Naive thymus-derived CD4-positive, alpha-beta T cell (primary cell): Measurements from ENCODE around the gene MRPL4. TPM values are rescaled to one million over a fixed set of nuclear protein-coding genes. Genes with fewer than 3 reads are reported as not detected.
A peak's percentile ranks its signal among the peaks of the same experiment; 100 is the strongest.

ENCODE experiments used
- ATAC-seq: fragments of 150-1000 bp; cut with Tn5 transposase; 2 replicates; pipeline ENCODE4 v1.10.0; 2021; ENCODE audit warnings: mild to moderate bottlenecking, moderate library complexity
- CTCF ChIA-PET: fragments of 350-600 bp; sonication (Branson Sonifier 250); formaldehyde crosslinking; loops from one replicate; lab custom pipeline; 2021; ENCODE audit warnings: antibody characterized with exemption; lab: Charles Lee
- POLR2A ChIA-PET: fragments of 350-600 bp; sonication (Branson Sonifier 250); formaldehyde crosslinking; loops from one replicate; lab custom pipeline; 2021; ENCODE audit warnings: antibody characterized with exemption, inconsistent platforms; lab: Charles Lee
- DNase-seq, 9 donors: peaks; one replicate each; pipeline versions ENCODE4 v3.0.0 to v3.0.0-alpha.2; 2020 to 2022; ENCODE audit warnings: mixed read lengths in 1 of 9
- H3K27ac ChIP-seq: one replicate; pipeline ENCODE4 v1.7.0; 2013; ENCODE audit warnings: mild to moderate bottlenecking, low read depth, low read length, moderate library complexity
- H3K27me3 ChIP-seq, 2 donors: one replicate each; pipeline ENCODE4 v1.7.0; 2013; ENCODE audit warnings: low read length in 2 of 2, mild to moderate bottlenecking in 2 of 2, moderate library complexity in 2 of 2; ENCODE audit not compliant: control insufficient read depth in 2 of 2, insufficient read depth in 2 of 2
- H3K36me3 ChIP-seq, 3 experiments: 1 replicate in 2 of 3; 2 replicates in 1 of 3; pipeline ENCODE4 v1.7.0; 2013; ENCODE audit warnings: low read length in 3 of 3, mild to moderate bottlenecking in 3 of 3, moderate library complexity in 1 of 3; ENCODE audit not compliant: insufficient read depth in 3 of 3, control insufficient read depth in 2 of 3
- H3K4me1 ChIP-seq, 2 donors: one replicate each; pipeline ENCODE4 v1.7.0; 2013; ENCODE audit warnings: low read length in 2 of 2, mild to moderate bottlenecking in 2 of 2, moderate library complexity in 1 of 2; ENCODE audit not compliant: control insufficient read depth in 2 of 2, insufficient read depth in 2 of 2
- H3K4me3 ChIP-seq: 2 replicates; pipeline ENCODE4 v1.7.0; 2013; ENCODE audit warnings: mild to moderate bottlenecking, low read length
- H3K9me3 ChIP-seq, 3 experiments: 1 replicate in 2 of 3; 2 replicates in 1 of 3; pipeline ENCODE4 v1.7.0; 2013; ENCODE audit warnings: low read length in 3 of 3; ENCODE audit not compliant: control insufficient read depth in 2 of 3
- H3K27ac Mint-ChIP-seq, 9 donors: one replicate each; pipeline ENCODE4 v1.8.0; 2020 to 2022; ENCODE audit warnings: mixed read lengths in 9 of 9, mild to moderate bottlenecking in 8 of 9, moderate library complexity in 5 of 9, inconsistent platforms in 2 of 9
- H3K27me3 Mint-ChIP-seq, 5 donors: one replicate each; pipeline ENCODE4 v1.8.0; 2021 to 2022; ENCODE audit warnings: mixed read lengths in 5 of 5, mild to moderate bottlenecking in 1 of 5
- H3K36me3 Mint-ChIP-seq, 5 donors: one replicate each; pipeline ENCODE4 v1.8.0; 2020 to 2022; ENCODE audit warnings: mixed read lengths in 5 of 5, mild to moderate bottlenecking in 3 of 5, inconsistent platforms in 1 of 5
- H3K4me1 Mint-ChIP-seq, 7 donors: one replicate each; pipeline ENCODE4 v1.8.0; 2020 to 2022; ENCODE audit warnings: mixed read lengths in 7 of 7, mild to moderate bottlenecking in 3 of 7, inconsistent platforms in 1 of 7
- H3K4me3 Mint-ChIP-seq, 10 donors: one replicate each; pipeline ENCODE4 v1.8.0; 2020 to 2022; ENCODE audit warnings: mild to moderate bottlenecking in 10 of 10, mixed read lengths in 10 of 10, moderate library complexity in 6 of 10, inconsistent platforms in 2 of 10
- H3K9me3 Mint-ChIP-seq, 11 donors: one replicate each; pipeline ENCODE4 v1.8.0; 2020 to 2022; ENCODE audit warnings: mixed read lengths in 11 of 11, mild to moderate bottlenecking in 4 of 11, inconsistent platforms in 1 of 11, moderate library complexity in 1 of 11
- intact Hi-C, 2 donors: fragments of 100-400 bp; cut with micrococcal nuclease; formaldehyde crosslinking; loops; one replicate each; pipeline ENCODE4 v1.15.1; 2023
- microRNA-seq: library from miRNA; unstranded; fragments of <30 nt; microRNA quantifications from one replicate; pipeline ENCODE4 v1.2.0, GENCODE V29; 2022; ENCODE audit warnings: borderline microRNAs expressed
- polyA plus RNA-seq, 2 donors: library from polyadenylated mRNA; unstranded; fragments of 300-500 nt; fragmentation: Illumina TruSeq; gene quantifications; one replicate each; pipeline ENCODE4 v1.2.3, GENCODE V29; 2021
- total RNA-seq, 6 experiments: library from RNA in 5 of 6; stranded (reverse) in 5 of 6; gene quantifications; 1 replicate in 5 of 6; 2 replicates in 1 of 6; pipeline ENCODE4 v1.2.3 and lab custom pipeline; 2021 to 2026

MRPL4 gene
- total and polyA plus RNA-seq, 7 experiments from 2014 or later, result 24.9 to 70.5 (median 40.7) TPM

DNA sequence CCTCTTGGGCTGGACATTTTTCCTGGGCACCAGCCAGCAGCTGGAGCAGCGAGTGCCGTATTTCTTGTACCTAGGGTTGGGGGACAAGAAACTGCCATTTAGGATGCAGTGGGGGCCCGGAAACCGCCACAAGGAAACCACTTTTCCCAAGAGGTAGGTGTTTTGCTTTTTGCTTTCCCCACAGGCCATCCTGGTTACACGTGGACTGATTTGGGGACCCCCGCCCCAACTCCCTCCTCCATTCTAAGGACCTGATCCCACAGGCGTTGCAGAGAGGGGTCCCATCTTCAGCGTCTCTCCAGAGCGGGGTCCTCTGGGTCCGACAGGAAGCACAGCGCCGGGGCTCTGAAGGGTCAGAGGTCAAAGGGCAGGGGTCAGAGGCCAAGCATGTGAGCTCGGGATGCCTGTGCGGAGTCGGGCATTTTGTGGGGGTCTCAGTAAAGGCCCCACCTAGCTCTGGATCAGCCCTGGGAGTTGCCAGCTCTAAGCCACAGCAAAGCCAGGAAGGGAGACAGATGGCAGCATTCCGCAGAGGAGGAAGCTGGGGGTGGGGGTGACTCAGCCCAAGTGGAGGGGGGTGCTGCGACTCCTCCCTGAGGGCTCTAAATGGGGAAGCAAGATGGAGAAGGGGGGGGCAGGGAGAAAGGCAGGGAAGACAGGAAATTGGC is 53.3 kb downstream of the MRPL4 start:
- no peak for DNase-seq
- intact Hi-C loops, result no loop called here
- CTCF ChIA-PET, result no interaction called here

DNA sequence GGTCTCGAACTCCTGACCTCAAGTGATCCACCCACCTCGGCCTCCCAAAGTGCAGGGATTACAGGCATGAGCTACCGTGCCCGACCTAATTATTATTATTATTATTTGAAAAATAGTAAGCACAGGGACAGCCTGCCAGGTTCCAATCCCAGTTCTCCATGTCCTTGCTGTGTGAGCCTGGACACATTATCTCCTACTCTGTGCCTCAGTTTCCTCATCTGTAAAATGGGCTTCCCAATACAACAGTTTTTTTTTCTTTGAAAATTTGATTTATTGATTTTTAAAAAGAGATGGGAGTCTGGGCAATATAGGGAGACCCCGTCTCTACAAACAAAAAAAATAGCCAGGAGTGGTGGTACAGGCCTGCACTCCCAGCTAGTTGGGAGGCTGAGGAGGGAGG is 54.3 kb downstream of the MRPL4 start:
- Histone ChIP-seq H3K36me3 (peaks cover 0 to 12% (median 0%) of the 10 kb centered on the region in 3 experiments), H3K9me3 (no peaks in the 10 kb centered on the region), H3K4me3 (no peak overlapping the region), H3K27me3 (no peaks in the 10 kb centered on the region), H3K27ac (no peak overlapping the region), H3K4me1 (no peaks in the 10 kb centered on the region)
- Mint-ChIP-seq H3K27ac (no peak overlapping the region), H3K36me3 (peaks cover 0 to 11% (median 0%) of the 10 kb centered on the region in 5 donors), H3K4me3 (no peak overlapping the region), H3K27me3 (peaks cover 0 to 3% (median 0%) of the 10 kb centered on the region in 5 donors), H3K9me3 (peaks cover 0 to 2% (median 0%) of the 10 kb centered on the region in 11 donors), H3K4me1 (peaks cover 0 to 4% (median 0%) of the 10 kb centered on the region in 7 donors)
- DNase-seq (no peak), ATAC-seq (no peak)
- CTCF ChIA-PET, result interaction anchor here (0.9 kb wide), 1 partner anchor 85 kb away, joined by 3 read pairs; no protein-coding TSS in a partner anchor
- POLR2A ChIA-PET, result interaction anchor here (0.6 to 1.1 kb wide), 2 partner anchors 9 kb away, joined by 3 to 4 read pairs; partner anchors contain the start of gene FDX2
- intact Hi-C loops, result no loop called here

More for the DNA sequence above, 53.3 kb downstream of the MRPL4 start:
- no peak overlapping the region for H3K27ac Mint-ChIP-seq
- no peaks in the 10 kb centered on the region for H3K9me3 ChIP-seq
- H3K27ac ChIP-seq, result no peak overlapping the region
- H3K27me3 ChIP-seq, result no peaks in the 10 kb centered on the region
- H3K9me3 Mint-ChIP-seq, result no peaks in the 10 kb centered on the region
- H3K36me3 ChIP-seq, result peaks cover 0 to 6% (median 0%) of the 10 kb centered on the region in 3 experiments
- H3K4me3 Mint-ChIP-seq, result no peak overlapping the region
- peaks cover 0 to 6% (median 0%) of the 10 kb centered on the region in 7 donors for H3K4me1 Mint-ChIP-seq
- H3K4me3 ChIP-seq, result no peak overlapping the region
- POLR2A ChIA-PET, result no interaction called here
- peaks cover 0 to 11% (median 0%) of the 10 kb centered on the region in 5 donors for H3K36me3 Mint-ChIP-seq
- no peaks in the 10 kb centered on the region for H3K4me1 ChIP-seq
- peaks cover 0 to 6% (median 0%) of the 10 kb centered on the region in 5 donors for H3K27me3 Mint-ChIP-seq
- ATAC-seq, result peak; percentile 84

GRCh38 chr19:10309423-10309822 is 57.4 kb downstream of the MRPL4 start, which contains the start of gene ZGLP1:
Gene ZGLP1, minus strand, starts transcription at chr19:10309815.
- DNase-seq (no peak), ATAC-seq (no peak)
- H3K4me3 Mint-ChIP-seq, result no peak within 1 kb of the TSS
- Histone ChIP-seq H3K36me3 (peaks cover 0 to 12% (median 0%) of the 10 kb centered on the region in 3 experiments), H3K27me3 (no peaks in the 10 kb centered on the region), H3K9me3 (no peaks in the 10 kb centered on the region), H3K4me3 (no peak within 1 kb of the TSS), H3K4me1 (no peaks in the 10 kb centered on the region), H3K27ac (no peak within 1 kb of the TSS)
- peaks cover 0 to 3% (median 0%) of the 10 kb centered on the region in 11 donors for H3K9me3 Mint-ChIP-seq
- ChIA-PET POLR2A (no interaction called here), CTCF (no interaction called here)
- intact Hi-C loops, result no loop called here
- H3K4me1 Mint-ChIP-seq, result peaks cover 0 to 4% (median 3%) of the 10 kb centered on the region in 7 donors
- H3K36me3 Mint-ChIP-seq, result peaks cover 0 to 10% (median 3%) of the 10 kb centered on the region in 5 donors
- H3K27me3 Mint-ChIP-seq, result no peaks in the 10 kb centered on the region
- H3K27ac Mint-ChIP-seq, result peak within 1 kb of the TSS in 1 of 9 donors; percentile 30

Small RNA genes lying within 50 kb of the gene (microRNA-seq; reads per million reads assigned to microRNA genes)
- not detected for gene MIR4322

Other genes with a start within 250 kb of the MRPL4 start
- 1 to 10 TPM in 1 of 5 experiments, under 1 TPM in 3, not detected in 1; 0.05 to 1.9 (median 0.09) TPM for gene COL5A3, start 241.7 kb upstream of the MRPL4 start, total RNA-seq
- not detected for gene COL5A3, start 241.7 kb upstream of the MRPL4 start, polyA plus RNA-seq
- gene RDH8, start 238.7 kb upstream of the MRPL4 start, total RNA-seq, result not detected
- not detected for gene RDH8, start 238.7 kb upstream of the MRPL4 start, polyA plus RNA-seq
- gene SHFL, start 165.9 kb upstream of the MRPL4 start, total RNA-seq, result 100 to 1,000 TPM in 3 of 5 experiments, 10 to 100 TPM in 2; 67.8 to 112 (median 102) TPM
- gene SHFL, start 165.9 kb upstream of the MRPL4 start, polyA plus RNA-seq, result 10 to 100 TPM; 37.0 to 52.0 TPM
- 1 to 10 TPM in 3 of 5 experiments, under 1 TPM in 2; 0.68 to 1.7 (median 1.0) TPM for gene ANGPTL6, start 149.5 kb upstream of the MRPL4 start, total RNA-seq
- under 1 TPM; 0.23 to 0.48 TPM for gene ANGPTL6, start 149.5 kb upstream of the MRPL4 start, polyA plus RNA-seq
- 100 to 1,000 TPM in 4 of 5 experiments, 10 to 100 TPM in 1; 87.6 to 122 (median 109) TPM for gene PPAN, start 145.9 kb upstream of the MRPL4 start, total RNA-seq
- 10 to 100 TPM; 24.9 to 46.6 TPM for gene PPAN, start 145.9 kb upstream of the MRPL4 start, polyA plus RNA-seq
- gene P2RY11, start 140.5 kb upstream of the MRPL4 start, total RNA-seq, result 10 to 100 TPM; 41.0 to 89.3 (median 58.9) TPM
- gene P2RY11, start 140.5 kb upstream of the MRPL4 start, polyA plus RNA-seq, result 1 to 10 TPM; 2.7 to 3.1 TPM
- gene EIF3G, start 132.3 kb upstream of the MRPL4 start, total RNA-seq, result 100 to 1,000 TPM; 242 to 356 (median 328) TPM
- gene EIF3G, start 132.3 kb upstream of the MRPL4 start, polyA plus RNA-seq, result 100 to 1,000 TPM; 240 to 294 TPM
- gene DNMT1, start 57.3 kb upstream of the MRPL4 start, total RNA-seq, result 100 to 1,000 TPM; 175 to 334 (median 194) TPM
- 100 to 1,000 TPM; 113 to 153 TPM for gene DNMT1, start 57.3 kb upstream of the MRPL4 start, polyA plus RNA-seq
- gene S1PR2, start 20.9 kb upstream of the MRPL4 start, total RNA-seq, result 1 to 10 TPM; 3.4 to 6.8 (median 5.2) TPM
- gene S1PR2, start 20.9 kb upstream of the MRPL4 start, polyA plus RNA-seq, result under 1 TPM; 0.64 to 0.81 TPM
- gene ICAM1, start 18.9 kb downstream of the MRPL4 start, total RNA-seq, result 10 to 100 TPM in 3 of 5 experiments, 1 to 10 TPM in 2; 3.6 to 47.2 (median 16.3) TPM
- 1 to 10 TPM; 1.2 to 3.9 TPM for gene ICAM1, start 18.9 kb downstream of the MRPL4 start, polyA plus RNA-seq
- gene ICAM4, start 34.7 kb downstream of the MRPL4 start, total RNA-seq, result 1 to 10 TPM in 3 of 5 experiments, under 1 TPM in 2; 0.40 to 3.7 (median 1.2) TPM
- under 1 TPM; 0.52 to 0.55 TPM for gene ICAM4, start 34.7 kb downstream of the MRPL4 start, polyA plus RNA-seq
- 1 to 10 TPM in 1 of 5 experiments, under 1 TPM in 2, not detected in 2; 0.46 to 2.4 (median 0.48) TPM for gene ICAM5, start 37.7 kb downstream of the MRPL4 start, total RNA-seq
- gene ICAM5, start 37.7 kb downstream of the MRPL4 start, polyA plus RNA-seq, result not detected
- 10 to 100 TPM in 1 of 5 experiments, 1 to 10 TPM in 4; 1.2 to 11.4 (median 6.2) TPM for gene ZGLP1, start 57.6 kb downstream of the MRPL4 start, total RNA-seq
- under 1 TPM in 1 of 2 donors, not detected in 1; 0.22 TPM for gene ZGLP1, start 57.6 kb downstream of the MRPL4 start, polyA plus RNA-seq
- gene FDX2, start 63.8 kb downstream of the MRPL4 start, total RNA-seq, result 10 to 100 TPM in 2 of 5 experiments, 1 to 10 TPM in 3; 5.7 to 10.5 (median 9.3) TPM
- gene FDX2, start 63.8 kb downstream of the MRPL4 start, polyA plus RNA-seq, result 10 to 100 TPM; 18.3 to 19.4 TPM
- gene RAVER1, start 81.3 kb downstream of the MRPL4 start, total RNA-seq, result 10 to 100 TPM; 43.2 to 81.1 (median 50.2) TPM
- 10 to 100 TPM; 15.6 to 31.9 TPM for gene RAVER1, start 81.3 kb downstream of the MRPL4 start, polyA plus RNA-seq
- 100 to 1,000 TPM; 165 to 202 (median 189) TPM for gene ICAM3, start 87.4 kb downstream of the MRPL4 start, total RNA-seq
- 100 to 1,000 TPM; 229 to 244 TPM for gene ICAM3, start 87.4 kb downstream of the MRPL4 start, polyA plus RNA-seq
- gene TYK2, start 128.4 kb downstream of the MRPL4 start, total RNA-seq, result 100 to 1,000 TPM; 224 to 346 (median 284) TPM
- 10 to 100 TPM; 45.4 to 55.6 TPM for gene TYK2, start 128.4 kb downstream of the MRPL4 start, polyA plus RNA-seq
- gene CDC37, start 151.3 kb downstream of the MRPL4 start, total RNA-seq, result 100 to 1,000 TPM; 169 to 229 (median 180) TPM
- gene CDC37, start 151.3 kb downstream of the MRPL4 start, polyA plus RNA-seq, result 10 to 100 TPM; 62.8 to 99.2 TPM
- gene PDE4A, start 168.3 kb downstream of the MRPL4 start, total RNA-seq, result 10 to 100 TPM in 2 of 5 experiments, 1 to 10 TPM in 2, under 1 TPM in 1; 0.59 to 51.8 (median 5.0) TPM
- 1 to 10 TPM in 1 of 2 donors, under 1 TPM in 1; 0.47 to 2.0 TPM for gene PDE4A, start 168.3 kb downstream of the MRPL4 start, polyA plus RNA-seq